Thyroid gland (tissue), 4 donors: Measurements from ENCODE around the gene TAF13.
A peak's percentile ranks its signal among the peaks of the same experiment; 100 is the strongest.

Source experiments
- CTCF ChIP-seq, 6 experiments: fragments of 200-600 bp in 3 of 6; fragments of 450-650 bp in 3 of 6; sonication (generic) in 3 of 6; IDR thresholded peaks; one replicate each; pipeline ENCODE4 v1.5.1; 2016 to 2019; ENCODE audit warnings: antibody characterized with exemption in 6 of 6, mild to moderate bottlenecking in 2 of 6, inconsistent platforms in 1 of 6, moderate library complexity in 1 of 6
- POLR2A ChIP-seq, 2 donors: fragments of 450-650 bp; IDR thresholded peaks; one replicate each; pipeline ENCODE4 v1.6.1; 2017; ENCODE audit warnings: antibody characterized with exemption in 2 of 2, mild to moderate bottlenecking in 2 of 2, moderate library complexity in 1 of 2

- peak in 4 of 6 experiments; percentile 13 to 55 (median 46) for TF ChIP-seq CTCF (IDR thresholded peaks at IDR 0.05)
- TF ChIP-seq POLR2A (IDR thresholded peaks at IDR 0.05): peak in 1 of 2 donors; percentile 94
Observed at GRCh38 chr1:109075531-109076490, at the start of gene TAF13.
